ENCODE measurements around the gene ECHS1. TPM values are rescaled to one million over a fixed set of nuclear protein-coding genes. Genes with fewer than 3 reads are reported as not detected.
"Not testable (repeated sequence)": the region's sequence is repeated elsewhere in the genome, so short reads cannot be mapped to it uniquely, and the experiment has no call there.

Gene ECHS1
- total RNA-seq, 1 experiment from 2014 or later: 53.5 TPM

DNA sequence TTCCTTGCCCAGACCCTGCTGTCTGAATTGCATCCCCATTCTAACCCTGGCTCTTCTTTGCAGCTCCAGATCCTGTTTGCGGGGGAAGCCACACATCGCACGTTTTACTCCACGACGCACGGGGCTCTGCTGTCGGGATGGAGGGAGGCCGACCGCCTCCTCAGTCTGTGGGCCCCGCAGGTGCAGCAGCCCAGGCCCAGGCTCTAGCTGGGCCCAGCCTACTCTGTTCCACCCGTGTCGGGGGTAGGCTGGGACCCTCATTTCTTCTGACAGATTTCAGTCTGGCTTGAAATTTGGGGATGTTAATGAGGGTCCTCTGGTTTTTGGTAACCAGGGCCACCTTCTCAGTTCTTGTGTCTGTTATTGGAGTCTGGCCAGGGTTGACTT lies 18.1 kb upstream of the ECHS1 start:
- no peak overlapping the region for H3K27ac Mint-ChIP-seq (ENCODE audit: unreplicated experiment)
- H3K4me3 Mint-ChIP-seq (ENCODE audit: low read depth, unreplicated experiment): no peak overlapping the region
- no peaks in the 10 kb centered on the region for H3K27me3 Mint-ChIP-seq (ENCODE audit: unreplicated experiment)
- H3K9me3 Mint-ChIP-seq (ENCODE audit: low read depth, unreplicated experiment): no peaks in the 10 kb centered on the region
- no TSS peak for BruUV-seq (replicated peaks)
- no peak for DNase-seq
- TF ChIP-seq, protein P1, sequence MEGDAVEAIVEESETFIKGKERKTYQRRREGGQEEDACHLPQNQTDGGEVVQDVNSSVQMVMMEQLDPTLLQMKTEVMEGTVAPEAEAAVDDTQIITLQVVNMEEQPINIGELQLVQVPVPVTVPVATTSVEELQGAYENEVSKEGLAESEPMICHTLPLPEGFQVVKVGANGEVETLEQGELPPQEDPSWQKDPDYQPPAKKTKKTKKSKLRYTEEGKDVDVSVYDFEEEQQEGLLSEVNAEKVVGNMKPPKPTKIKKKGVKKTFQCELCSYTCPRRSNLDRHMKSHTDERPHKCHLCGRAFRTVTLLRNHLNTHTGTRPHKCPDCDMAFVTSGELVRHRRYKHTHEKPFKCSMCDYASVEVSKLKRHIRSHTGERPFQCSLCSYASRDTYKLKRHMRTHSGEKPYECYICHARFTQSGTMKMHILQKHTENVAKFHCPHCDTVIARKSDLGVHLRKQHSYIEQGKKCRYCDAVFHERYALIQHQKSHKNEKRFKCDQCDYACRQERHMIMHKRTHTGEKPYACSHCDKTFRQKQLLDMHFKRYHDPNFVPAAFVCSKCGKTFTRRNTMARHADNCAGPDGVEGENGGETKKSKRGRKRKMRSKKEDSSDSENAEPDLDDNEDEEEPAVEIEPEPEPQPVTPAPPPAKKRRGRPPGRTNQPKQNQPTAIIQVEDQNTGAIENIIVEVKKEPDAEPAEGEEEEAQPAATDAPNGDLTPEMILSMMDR (IDR thresholded peaks at IDR 0.05; ENCODE audit: unreplicated experiment): no peak
- CTCF ChIA-PET: no interaction called here
- H3K4me1 Mint-ChIP-seq (ENCODE audit: low read depth, unreplicated experiment): peaks cover 12% of the 10 kb centered on the region
- peaks cover 23% of the 10 kb centered on the region for H3K36me3 Mint-ChIP-seq (ENCODE audit: insufficient read depth, unreplicated experiment)
- intact Hi-C loops (cut with micrococcal nuclease; ENCODE audit: unreplicated experiment): no loop called here

DNA sequence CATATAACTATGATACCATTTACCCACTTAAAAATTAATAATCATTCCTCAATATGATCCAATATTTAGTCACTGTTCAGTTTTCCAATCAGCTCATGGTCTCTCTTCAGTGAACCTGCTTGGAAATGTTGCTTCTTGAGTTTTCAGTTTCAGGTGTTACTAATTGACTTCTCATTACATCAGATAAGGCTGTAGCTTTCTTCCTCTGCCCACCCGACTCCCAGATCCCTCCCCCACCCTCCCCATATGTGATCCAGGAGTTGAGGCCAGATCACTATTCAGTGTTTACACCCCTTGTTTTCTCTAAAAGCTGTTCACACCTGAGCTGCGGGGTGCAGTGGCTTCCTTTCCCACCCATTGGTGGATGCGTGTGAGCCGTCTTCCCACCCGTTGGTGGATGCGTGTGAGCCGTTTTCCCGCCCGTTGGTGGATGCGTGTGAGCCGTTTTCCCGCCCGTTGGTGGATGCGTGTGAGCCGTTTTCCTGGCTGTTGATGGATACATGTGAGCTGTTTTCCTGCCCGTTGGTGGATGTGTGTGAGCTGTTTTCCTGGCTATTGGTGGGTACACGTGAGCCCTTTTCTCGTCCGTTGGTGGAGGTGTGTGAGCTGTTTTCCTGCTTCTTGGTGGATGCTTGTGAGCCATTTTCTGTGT lies 17.6 kb upstream of the ECHS1 start:
- Mint-ChIP-seq H3K4me1 (ENCODE audit: low read depth, unreplicated experiment) (peaks cover 12% of the 10 kb centered on the region), H3K27me3 (ENCODE audit: unreplicated experiment) (no peaks in the 10 kb centered on the region), H3K9me3 (ENCODE audit: low read depth, unreplicated experiment) (no peaks in the 10 kb centered on the region), H3K27ac (ENCODE audit: unreplicated experiment) (no peak overlapping the region), H3K4me3 (ENCODE audit: low read depth, unreplicated experiment) (no peak overlapping the region), H3K36me3 (ENCODE audit: insufficient read depth, unreplicated experiment) (peaks cover 22% of the 10 kb centered on the region)
- DNase-seq: no peak
- TF ChIP-seq, protein P1 (IDR thresholded peaks at IDR 0.05; ENCODE audit: unreplicated experiment): no peak
- CTCF ChIA-PET: no interaction called here
- no TSS peak for BruUV-seq (replicated peaks)
- intact Hi-C loops (cut with micrococcal nuclease; ENCODE audit: unreplicated experiment): no loop called here

DNA sequence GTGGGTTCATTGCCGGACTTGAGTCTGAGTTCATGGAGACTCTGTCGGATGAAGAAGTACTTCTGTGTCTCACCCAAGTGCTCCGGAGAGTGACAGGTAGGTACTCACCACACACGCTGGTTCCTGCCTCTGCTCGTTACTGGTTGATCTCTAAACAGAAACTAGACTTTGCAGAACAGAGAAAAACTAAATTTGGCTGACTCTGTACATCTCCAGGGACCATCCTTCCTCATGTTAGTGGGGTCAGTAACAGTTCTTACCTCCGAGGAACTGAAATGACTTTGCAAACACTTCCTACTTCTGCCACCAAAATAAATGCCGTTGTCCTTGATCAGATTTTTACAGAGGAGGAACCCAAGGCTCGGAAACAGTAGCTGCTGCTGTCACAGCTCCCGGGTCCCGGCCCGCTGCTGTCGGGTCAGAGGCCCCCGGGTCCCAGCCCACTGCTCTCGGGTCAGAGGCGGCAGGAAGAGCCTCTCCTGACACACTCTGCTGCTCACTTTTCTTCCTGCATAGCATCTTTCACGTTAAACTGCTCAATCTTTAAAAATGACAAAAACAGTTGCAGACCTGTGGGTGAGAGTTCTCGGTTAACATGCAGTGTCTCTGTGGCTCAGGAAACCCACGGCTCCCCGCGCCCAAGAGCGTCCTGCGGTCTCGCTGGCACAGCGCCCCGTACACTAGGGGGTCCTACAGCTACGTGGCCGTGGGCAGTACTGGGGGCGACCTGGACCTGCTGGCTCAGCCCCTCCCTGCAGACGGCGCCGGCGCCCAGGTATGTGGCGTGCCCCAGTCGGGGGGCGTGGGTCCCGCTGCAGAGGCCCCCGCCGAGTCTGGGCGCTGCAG lies 16.0 kb upstream of the ECHS1 start:
- no peaks in the 10 kb centered on the region for H3K27me3 Mint-ChIP-seq (ENCODE audit: unreplicated experiment)
- DNase-seq: no peak
- no peaks in the 10 kb centered on the region for H3K9me3 Mint-ChIP-seq (ENCODE audit: low read depth, unreplicated experiment)
- no peak overlapping the region for H3K4me3 Mint-ChIP-seq (ENCODE audit: low read depth, unreplicated experiment)
- CTCF ChIA-PET: no interaction called here
- TF ChIP-seq, protein P1 (IDR thresholded peaks at IDR 0.05; ENCODE audit: unreplicated experiment): no peak
- BruUV-seq (replicated peaks): no TSS peak
- no peak overlapping the region for H3K27ac Mint-ChIP-seq (ENCODE audit: unreplicated experiment)
- intact Hi-C loops (cut with micrococcal nuclease; ENCODE audit: unreplicated experiment): no loop called here
- H3K4me1 Mint-ChIP-seq (ENCODE audit: low read depth, unreplicated experiment): peaks cover 12% of the 10 kb centered on the region
- H3K36me3 Mint-ChIP-seq (ENCODE audit: insufficient read depth, unreplicated experiment): peaks cover 8% of the 10 kb centered on the region

DNA sequence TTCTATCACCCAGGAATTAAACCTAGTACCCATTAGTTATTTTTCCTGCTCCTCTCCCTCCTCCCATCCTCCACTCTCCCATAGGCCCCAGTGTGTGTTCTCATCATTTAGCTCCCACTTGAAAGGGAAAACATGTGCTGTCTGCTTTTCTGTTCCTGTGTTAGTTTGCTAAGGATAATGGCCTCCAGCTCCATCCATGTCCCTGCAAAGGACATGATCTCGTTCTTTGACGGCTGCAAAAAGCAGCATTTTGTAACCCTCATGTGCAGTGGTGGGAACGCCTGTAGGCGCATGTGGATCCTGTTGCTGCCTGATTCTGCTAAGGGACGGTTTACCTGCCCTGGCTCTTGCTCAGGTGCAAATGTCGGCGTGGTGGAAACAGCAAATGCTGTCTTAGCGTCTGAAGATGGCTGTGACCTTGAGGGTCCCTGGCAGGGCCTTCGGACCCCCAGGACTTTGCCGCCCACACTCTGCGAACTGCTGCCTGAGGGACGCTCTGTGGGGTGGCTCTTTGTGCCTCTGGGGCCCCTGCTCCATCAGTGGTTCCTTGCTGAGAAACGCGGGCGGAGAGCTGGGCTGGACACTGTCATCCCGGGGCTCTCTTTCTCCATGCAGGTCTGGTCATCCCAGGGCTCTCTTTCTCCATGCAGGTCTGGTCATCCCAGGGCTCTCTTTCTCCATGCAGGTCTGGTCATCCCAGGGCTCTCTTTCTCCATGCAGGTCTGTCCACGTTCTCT lies 15.2 kb upstream of the ECHS1 start:
- H3K27me3 Mint-ChIP-seq (ENCODE audit: unreplicated experiment): no peaks in the 10 kb centered on the region
- TF ChIP-seq, protein P1 (IDR thresholded peaks at IDR 0.05; ENCODE audit: unreplicated experiment): no peak
- CTCF ChIA-PET: no interaction called here
- no TSS peak for BruUV-seq (replicated peaks)
- H3K9me3 Mint-ChIP-seq (ENCODE audit: low read depth, unreplicated experiment): no peaks in the 10 kb centered on the region
- no peak for DNase-seq
- peaks cover 12% of the 10 kb centered on the region for H3K4me1 Mint-ChIP-seq (ENCODE audit: low read depth, unreplicated experiment)
- no peak overlapping the region for H3K27ac Mint-ChIP-seq (ENCODE audit: unreplicated experiment)
- no peak overlapping the region for H3K4me3 Mint-ChIP-seq (ENCODE audit: low read depth, unreplicated experiment)
- peaks cover 4% of the 10 kb centered on the region for H3K36me3 Mint-ChIP-seq (ENCODE audit: insufficient read depth, unreplicated experiment)
- intact Hi-C loops (cut with micrococcal nuclease; ENCODE audit: unreplicated experiment): no loop called here

DNA sequence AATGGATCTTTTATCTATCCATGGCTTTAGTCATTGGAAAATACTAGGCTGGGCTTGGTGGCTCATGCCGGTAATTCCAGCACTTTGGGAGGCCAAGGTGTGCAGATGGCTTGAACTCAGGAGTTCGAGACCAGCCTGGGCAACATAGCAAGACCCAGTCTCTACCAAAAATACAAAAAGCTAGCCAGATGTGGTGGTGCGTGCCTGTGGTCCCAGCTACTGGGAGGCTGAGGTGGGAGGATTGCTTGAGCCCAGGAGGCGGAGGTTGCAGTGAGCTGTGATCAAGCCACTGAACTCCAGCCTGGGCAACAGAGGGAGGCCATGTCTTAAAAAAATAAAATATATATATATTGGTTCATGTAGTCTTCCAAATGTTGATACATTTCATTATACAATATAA lies 13.8 kb upstream of the ECHS1 start:
- H3K36me3 Mint-ChIP-seq (ENCODE audit: insufficient read depth, unreplicated experiment); intact Hi-C loops (cut with micrococcal nuclease; ENCODE audit: unreplicated experiment); H3K27ac Mint-ChIP-seq (ENCODE audit: unreplicated experiment); DNase-seq; H3K4me3 Mint-ChIP-seq (ENCODE audit: low read depth, unreplicated experiment); H3K9me3 Mint-ChIP-seq (ENCODE audit: low read depth, unreplicated experiment); H3K27me3 Mint-ChIP-seq (ENCODE audit: unreplicated experiment); CTCF ChIA-PET; BruUV-seq (replicated peaks): not testable (repeated sequence)
- peaks cover 12% of the 10 kb centered on the region for H3K4me1 Mint-ChIP-seq (ENCODE audit: low read depth, unreplicated experiment)
